Neural progenitor cell (in vitro differentiated cells): ENCODE measurements around the gene TNP2.

ENCODE experiments used
- EZH2 ChIP-seq: fragments of 200-600 bp; sonication (generic); IDR thresholded peaks from 2 replicates; pipeline ENCODE4 v1.6.1; 2017; ENCODE audit warnings: antibody characterized with exemption, mild to moderate bottlenecking, moderate library complexity
- EZH2phosphoT487 ChIP-seq: fragments of 200-600 bp; sonication (generic); IDR thresholded peaks from 2 replicates; pipeline ENCODE4 v1.6.1; 2017; ENCODE audit warnings: antibody characterized with exemption
- TF ChIP-seq, protein P1 (sequence below): fragments of 200-600 bp; sonication (generic); IDR thresholded peaks from 2 replicates; pipeline ENCODE4 v1.5.1; 2017; ENCODE audit warnings: antibody characterized with exemption, mild to moderate bottlenecking

DNA sequence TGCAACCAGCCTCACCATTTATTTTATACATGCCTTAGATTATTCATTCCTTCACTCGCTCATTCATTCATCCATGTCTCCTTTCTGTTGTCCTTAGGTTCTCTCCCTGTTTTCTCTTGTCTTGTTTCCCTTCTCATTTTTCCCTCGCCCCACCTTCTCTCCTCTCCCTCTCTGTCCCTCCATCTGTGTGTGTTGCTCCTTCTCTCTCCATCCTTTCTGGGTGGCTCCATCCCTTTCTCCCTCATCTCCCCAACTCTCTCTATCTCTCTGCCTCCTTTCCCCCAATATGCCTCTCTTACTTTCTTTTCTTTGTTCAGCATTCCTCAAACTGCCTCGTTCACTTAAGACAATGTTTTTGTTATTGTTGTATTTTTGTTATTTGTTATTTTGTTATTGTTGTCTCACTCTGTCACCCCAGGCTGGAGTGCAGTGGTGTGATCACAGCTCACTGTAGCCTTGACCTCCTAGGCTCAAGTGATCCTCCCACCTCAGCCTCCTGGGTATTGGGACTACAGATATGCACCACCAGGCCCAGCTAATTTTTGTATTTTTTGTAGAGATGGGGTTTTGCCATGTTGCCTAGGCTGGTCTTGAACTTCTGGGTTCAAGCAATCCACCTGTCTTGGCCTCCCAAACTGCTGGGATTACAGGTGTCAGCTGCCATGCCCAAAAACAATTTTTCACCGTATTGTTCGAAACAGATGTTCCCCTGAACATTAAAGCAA is 27.5 kb downstream of the TNP2 start:
- TF ChIP-seq, protein P1, sequence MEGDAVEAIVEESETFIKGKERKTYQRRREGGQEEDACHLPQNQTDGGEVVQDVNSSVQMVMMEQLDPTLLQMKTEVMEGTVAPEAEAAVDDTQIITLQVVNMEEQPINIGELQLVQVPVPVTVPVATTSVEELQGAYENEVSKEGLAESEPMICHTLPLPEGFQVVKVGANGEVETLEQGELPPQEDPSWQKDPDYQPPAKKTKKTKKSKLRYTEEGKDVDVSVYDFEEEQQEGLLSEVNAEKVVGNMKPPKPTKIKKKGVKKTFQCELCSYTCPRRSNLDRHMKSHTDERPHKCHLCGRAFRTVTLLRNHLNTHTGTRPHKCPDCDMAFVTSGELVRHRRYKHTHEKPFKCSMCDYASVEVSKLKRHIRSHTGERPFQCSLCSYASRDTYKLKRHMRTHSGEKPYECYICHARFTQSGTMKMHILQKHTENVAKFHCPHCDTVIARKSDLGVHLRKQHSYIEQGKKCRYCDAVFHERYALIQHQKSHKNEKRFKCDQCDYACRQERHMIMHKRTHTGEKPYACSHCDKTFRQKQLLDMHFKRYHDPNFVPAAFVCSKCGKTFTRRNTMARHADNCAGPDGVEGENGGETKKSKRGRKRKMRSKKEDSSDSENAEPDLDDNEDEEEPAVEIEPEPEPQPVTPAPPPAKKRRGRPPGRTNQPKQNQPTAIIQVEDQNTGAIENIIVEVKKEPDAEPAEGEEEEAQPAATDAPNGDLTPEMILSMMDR, result no peak
- TF ChIP-seq EZH2, result no peak
- no peak for TF ChIP-seq EZH2phosphoT487
